A673 (cell line): Measurements from ENCODE around the gene PHTF2.

Experiments used
- CTCF ChIP-seq: fragments of 300-800, 200-600 bp; sonication (generic); conservative IDR thresholded peaks from 2 replicates; pipeline ENCODE4 v1.5.1; 2017; ENCODE audit warnings: low read depth, mild to moderate bottlenecking, antibody characterized with exemption, low read length, moderate library complexity, mixed read lengths
- EZH2 ChIP-seq: fragments of 200-600 bp; sonication (generic); IDR thresholded peaks from 2 replicates; pipeline ENCODE4 v1.6.1; 2017; ENCODE audit warnings: borderline replicate concordance, low read depth, mild to moderate bottlenecking, mixed read lengths, antibody characterized with exemption, low read length; ENCODE audit not compliant: poor library complexity, severe bottlenecking

DNA sequence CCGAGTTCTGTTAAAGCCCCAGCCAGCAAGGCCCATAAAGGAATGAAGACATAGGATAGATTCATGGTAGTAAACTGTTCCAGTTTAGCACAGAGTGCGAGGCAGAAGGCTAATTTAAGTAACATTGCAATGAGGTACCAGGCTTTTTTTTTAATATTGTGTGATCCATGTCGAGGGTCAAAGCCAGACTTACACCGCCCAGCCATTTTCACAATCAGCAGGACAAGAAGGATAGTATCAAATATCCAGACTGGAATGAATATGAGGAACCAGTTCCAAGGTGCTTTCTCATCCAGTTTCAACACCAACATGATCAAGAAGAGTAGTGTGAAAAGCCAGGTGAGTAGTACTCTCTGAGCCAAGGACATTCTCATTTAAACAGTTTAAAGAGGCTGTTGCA, 4.6 kb upstream of the PHTF2 start:
- TF ChIP-seq CTCF (no peak), EZH2 (no peak)
